Parathyroid adenoma (tissue), 2 donors: ENCODE data around the gene DPYD.

Experiments used
- H2AFZ ChIP-seq: fragments of 300-600 bp; sonication (generic); one replicate; pipeline ENCODE4 v1.7.0; 2017; ENCODE audit warnings: antibody characterized with exemption, mild to moderate bottlenecking
- H3K27ac ChIP-seq: fragments of 300-600 bp; sonication (generic); one replicate; pipeline ENCODE4 v1.7.0; 2017
- H3K27me3 ChIP-seq: fragments of 300-600 bp; sonication (generic); one replicate; pipeline ENCODE4 v1.7.0; 2017; ENCODE audit warnings: low read length; ENCODE audit not compliant: control insufficient read depth, insufficient read depth
- H3K36me3 ChIP-seq: fragments of 300-600 bp; sonication (generic); one replicate; pipeline ENCODE4 v1.7.0; 2017; ENCODE audit warnings: low read length; ENCODE audit not compliant: control insufficient read depth, insufficient read depth
- H3K4me1 ChIP-seq: fragments of 300-600 bp; sonication (generic); one replicate; pipeline ENCODE4 v1.7.0; 2017; ENCODE audit warnings: control low read depth
- H3K4me2 ChIP-seq: fragments of 300-600 bp; sonication (generic); one replicate; pipeline ENCODE4 v1.7.0; 2017; ENCODE audit warnings: low read length
- H3K4me3 ChIP-seq: fragments of 300-600 bp; sonication (generic); one replicate; pipeline ENCODE4 v1.7.0; 2017; ENCODE audit warnings: low read depth, low read length
- H3K79me2 ChIP-seq: fragments of 300-600 bp; sonication (generic); one replicate; pipeline ENCODE4 v1.7.0; 2017; ENCODE audit warnings: control low read depth
- H3K9ac ChIP-seq: fragments of 300-600 bp; sonication (generic); one replicate; pipeline ENCODE4 v1.7.0; 2017; ENCODE audit warnings: mild to moderate bottlenecking
- H3K9me3 ChIP-seq: fragments of 300-600 bp; sonication (generic); one replicate; pipeline ENCODE4 v1.7.0; 2017; ENCODE audit warnings: low read length; ENCODE audit not compliant: control insufficient read depth
- TF ChIP-seq, protein P1 (sequence below): fragments of 300-600 bp; sonication (generic); IDR thresholded peaks from one replicate; pipeline ENCODE4 v1.7.0; 2017; ENCODE audit warnings: antibody characterized with exemption, mild to moderate bottlenecking
- donor health status: primary hyperparathyroidism.

The DPYD gene

DNA sequence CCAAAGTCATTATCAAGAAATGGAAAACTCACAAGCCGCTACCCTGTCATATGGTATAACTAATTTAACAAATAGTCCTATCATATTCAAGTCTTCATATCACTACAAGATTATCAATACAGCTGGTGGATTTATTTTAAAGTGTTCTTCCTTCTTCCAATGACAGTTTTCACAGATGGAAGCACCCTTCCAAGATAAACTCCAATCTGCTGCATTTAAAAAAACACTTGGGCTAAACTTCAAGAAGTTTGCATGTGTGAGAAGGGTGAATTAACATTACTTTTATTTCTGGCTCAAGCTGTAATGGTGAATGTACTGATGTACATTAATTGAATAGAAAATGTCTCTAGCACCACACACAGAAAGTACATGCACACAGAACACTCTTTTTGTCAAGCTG, 192.4 kb downstream of the DPYD start:
- H3K4me3 ChIP-seq = no peak overlapping the region
- H3K27me3 ChIP-seq = no peaks in the 10 kb centered on the region
- no peak overlapping the region for H2AFZ ChIP-seq
- no peaks in the 10 kb centered on the region for H3K36me3 ChIP-seq
- TF ChIP-seq, protein P1, sequence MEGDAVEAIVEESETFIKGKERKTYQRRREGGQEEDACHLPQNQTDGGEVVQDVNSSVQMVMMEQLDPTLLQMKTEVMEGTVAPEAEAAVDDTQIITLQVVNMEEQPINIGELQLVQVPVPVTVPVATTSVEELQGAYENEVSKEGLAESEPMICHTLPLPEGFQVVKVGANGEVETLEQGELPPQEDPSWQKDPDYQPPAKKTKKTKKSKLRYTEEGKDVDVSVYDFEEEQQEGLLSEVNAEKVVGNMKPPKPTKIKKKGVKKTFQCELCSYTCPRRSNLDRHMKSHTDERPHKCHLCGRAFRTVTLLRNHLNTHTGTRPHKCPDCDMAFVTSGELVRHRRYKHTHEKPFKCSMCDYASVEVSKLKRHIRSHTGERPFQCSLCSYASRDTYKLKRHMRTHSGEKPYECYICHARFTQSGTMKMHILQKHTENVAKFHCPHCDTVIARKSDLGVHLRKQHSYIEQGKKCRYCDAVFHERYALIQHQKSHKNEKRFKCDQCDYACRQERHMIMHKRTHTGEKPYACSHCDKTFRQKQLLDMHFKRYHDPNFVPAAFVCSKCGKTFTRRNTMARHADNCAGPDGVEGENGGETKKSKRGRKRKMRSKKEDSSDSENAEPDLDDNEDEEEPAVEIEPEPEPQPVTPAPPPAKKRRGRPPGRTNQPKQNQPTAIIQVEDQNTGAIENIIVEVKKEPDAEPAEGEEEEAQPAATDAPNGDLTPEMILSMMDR = no peak
- no peak overlapping the region for H3K27ac ChIP-seq
- no peak overlapping the region for H3K4me2 ChIP-seq
- H3K4me1 ChIP-seq = no peaks in the 10 kb centered on the region
- no peaks in the 10 kb centered on the region for H3K9me3 ChIP-seq
- no peak overlapping the region for H3K9ac ChIP-seq
- no peaks in the 10 kb centered on the region for H3K79me2 ChIP-seq

DNA sequence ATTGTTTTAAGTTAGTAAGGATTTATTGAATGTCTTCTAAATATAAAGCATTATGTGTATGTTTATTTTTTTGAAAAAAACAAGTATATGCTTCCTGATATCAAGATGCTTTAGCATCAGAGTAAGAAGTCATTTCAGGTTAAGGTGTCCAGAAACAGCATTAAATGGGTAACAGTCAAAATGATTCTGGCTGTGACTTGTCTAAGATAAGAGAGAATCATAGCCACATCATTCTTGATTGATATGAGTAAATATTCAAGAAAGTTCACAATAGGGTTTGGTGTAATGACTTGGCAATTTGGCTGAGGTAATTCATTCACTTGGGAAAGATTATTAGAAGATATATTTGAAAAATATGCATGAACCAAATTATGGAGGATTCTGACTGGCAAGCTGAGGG, 193.8 kb downstream of the DPYD start:
- Histone ChIP-seq H3K9ac (no peak overlapping the region), H3K27ac (no peak overlapping the region), H3K4me1 (no peaks in the 10 kb centered on the region), H3K27me3 (no peaks in the 10 kb centered on the region), H3K36me3 (no peaks in the 10 kb centered on the region), H3K9me3 (no peaks in the 10 kb centered on the region), H3K79me2 (no peaks in the 10 kb centered on the region), H3K4me2 (no peak overlapping the region), H3K4me3 (no peak overlapping the region), H2AFZ (no peak overlapping the region)
- TF ChIP-seq, protein P1 = no peak

DNA sequence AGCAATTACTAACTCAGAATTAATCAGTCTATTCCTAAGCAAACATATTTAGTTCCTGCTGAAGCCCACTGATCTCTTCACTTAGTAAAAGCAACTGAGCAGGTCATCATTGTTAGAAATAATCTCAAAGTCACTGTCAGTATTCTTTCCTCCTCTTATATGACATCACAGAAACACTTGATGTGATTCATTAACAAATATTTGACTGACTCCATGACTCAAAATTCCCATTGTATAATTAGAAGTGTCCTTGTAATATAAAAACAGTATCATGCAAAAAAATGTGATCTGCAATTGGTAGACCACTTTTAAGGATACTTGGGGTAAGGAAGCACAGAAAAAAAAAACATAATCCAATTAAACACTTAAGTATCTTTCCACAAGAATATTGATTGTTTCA, 194.4 kb downstream of the DPYD start:
- Histone ChIP-seq H3K27me3 (no peaks in the 10 kb centered on the region), H3K36me3 (no peaks in the 10 kb centered on the region), H3K27ac (no peak overlapping the region)

DNA sequence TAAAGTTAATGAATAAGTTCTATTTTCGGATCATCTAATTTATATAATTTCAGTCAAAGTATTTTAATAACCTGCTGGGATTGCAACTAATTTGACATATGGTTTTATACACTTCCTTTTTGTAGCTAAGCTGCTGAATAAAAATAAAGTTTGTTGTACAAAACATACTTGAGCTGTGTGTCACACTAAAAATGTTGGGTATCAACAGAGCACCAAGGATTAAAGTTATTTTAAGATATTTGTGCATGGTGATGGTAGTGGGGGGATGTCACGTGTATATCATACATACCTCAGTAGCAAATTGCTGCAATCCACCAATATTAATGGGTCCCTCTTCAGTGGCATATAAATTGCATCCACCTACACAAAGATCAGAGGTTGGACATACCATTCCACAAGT, 199.6 kb downstream of the DPYD start:
- Histone ChIP-seq H3K9ac (no peak overlapping the region), H3K79me2 (no peaks in the 10 kb centered on the region), H3K36me3 (no peaks in the 10 kb centered on the region), H3K4me1 (no peaks in the 10 kb centered on the region), H3K4me2 (no peak overlapping the region), H3K27me3 (no peaks in the 10 kb centered on the region), H2AFZ (no peak overlapping the region), H3K27ac (no peak overlapping the region), H3K9me3 (no peaks in the 10 kb centered on the region), H3K4me3 (no peak overlapping the region)
- TF ChIP-seq, protein P1 = no peak

More for the DNA sequence above, 194.4 kb downstream of the DPYD start:
- H3K9ac ChIP-seq = no peak overlapping the region
- no peak overlapping the region for H2AFZ ChIP-seq
- no peak overlapping the region for H3K4me3 ChIP-seq
- H3K4me2 ChIP-seq = no peak overlapping the region
- H3K4me1 ChIP-seq = no peaks in the 10 kb centered on the region
- TF ChIP-seq, protein P1 = no peak
- H3K9me3 ChIP-seq = no peaks in the 10 kb centered on the region
- H3K79me2 ChIP-seq = no peaks in the 10 kb centered on the region

DNA sequence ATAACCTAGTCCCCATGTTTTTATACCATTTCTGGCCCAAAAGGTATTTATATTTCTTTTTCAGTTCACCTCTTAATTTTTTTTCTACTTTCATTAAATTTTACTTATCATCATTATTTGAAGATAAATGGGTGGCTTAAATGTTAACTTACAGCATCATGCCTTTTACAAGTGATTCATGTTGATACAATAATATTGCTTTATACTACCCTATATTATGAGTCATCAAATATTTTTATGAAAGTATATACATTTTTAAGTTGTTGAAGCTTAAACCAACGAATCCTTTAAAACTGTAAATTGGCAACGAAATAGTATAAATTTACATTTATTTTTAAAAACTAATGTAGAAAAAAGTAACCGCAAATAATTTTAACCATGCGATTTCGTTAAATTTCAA, 207.9 kb downstream of the DPYD start:
- H3K27me3 ChIP-seq = no peaks in the 10 kb centered on the region
- H3K27ac ChIP-seq = no peak overlapping the region
- TF ChIP-seq, protein P1 = no peak
- H3K9me3 ChIP-seq = no peaks in the 10 kb centered on the region
- no peaks in the 10 kb centered on the region for H3K79me2 ChIP-seq
- H3K36me3 ChIP-seq = no peaks in the 10 kb centered on the region
- no peak overlapping the region for H2AFZ ChIP-seq
- no peak overlapping the region for H3K4me3 ChIP-seq
- no peaks in the 10 kb centered on the region for H3K4me1 ChIP-seq
- H3K4me2 ChIP-seq = no peak overlapping the region
- no peak overlapping the region for H3K9ac ChIP-seq
